Measurements from ENCODE around the gene WDR93. TPM values are rescaled to one million over a fixed set of nuclear protein-coding genes. Genes with fewer than 3 reads are reported as not detected.

Gene WDR93
- total and polyA plus RNA-seq, 4 donors: 0.08 TPM; not detected in 2

DNA sequence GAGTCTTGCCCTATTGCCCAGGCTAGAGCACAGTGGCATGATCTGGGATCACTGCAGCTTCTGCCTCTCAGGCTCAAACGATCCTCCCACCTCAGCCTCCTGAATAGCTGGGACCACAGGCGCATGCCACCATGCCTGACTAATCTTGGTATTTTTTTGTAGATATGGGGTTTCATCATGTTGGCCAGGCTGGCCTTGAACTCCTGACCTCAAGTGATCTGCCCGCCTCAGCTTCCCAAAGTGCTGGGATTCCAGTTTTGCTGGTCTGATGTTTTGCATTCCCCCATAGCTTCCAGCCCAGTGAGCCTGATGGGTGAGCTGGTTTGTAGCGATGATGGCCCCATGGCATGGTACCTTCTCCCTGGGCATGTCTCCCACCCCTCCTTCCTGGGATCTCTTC, 65.1 kb downstream of the WDR93 start:
- Histone ChIP-seq H3K27ac (ENCODE audit: low read depth in 1 of 2, low read length in 2 of 2) (no peak overlapping the region), H3K4me1 (ENCODE audit: control insufficient read depth in 4 of 4, insufficient read depth in 4 of 4, low read length in 3 of 4) (peaks cover 0 to 10% (median 2%) of the 10 kb centered on the region in 4 donors), H3K9ac (ENCODE audit: low read depth in 1 of 2, low read length in 2 of 2) (no peak overlapping the region), H3K9me3 (ENCODE audit: control insufficient read depth in 4 of 4, low read length in 3 of 4) (no peaks in the 10 kb centered on the region), H3K36me3 (ENCODE audit: control insufficient read depth in 4 of 4, insufficient read depth in 3 of 4, low read depth in 1 of 4, low read length in 3 of 4) (no peaks in the 10 kb centered on the region), H3K4me3 (ENCODE audit: low read depth in 1 of 3, low read length in 3 of 3) (no peak overlapping the region), H3K27me3 (ENCODE audit: control insufficient read depth in 4 of 4, insufficient read depth in 4 of 4, low read length in 3 of 4) (no peaks in the 10 kb centered on the region)
- TF ChIP-seq RXRA (IDR thresholded peaks at IDR 0.05): no peak
- TF ChIP-seq, protein P1, sequence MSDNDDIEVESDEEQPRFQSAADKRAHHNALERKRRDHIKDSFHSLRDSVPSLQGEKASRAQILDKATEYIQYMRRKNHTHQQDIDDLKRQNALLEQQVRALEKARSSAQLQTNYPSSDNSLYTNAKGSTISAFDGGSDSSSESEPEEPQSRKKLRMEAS (IDR thresholded peaks at IDR 0.05): no peak
- TF ChIP-seq NR2F2 (IDR thresholded peaks at IDR 0.05): no peak
- TF ChIP-seq, protein P2, sequence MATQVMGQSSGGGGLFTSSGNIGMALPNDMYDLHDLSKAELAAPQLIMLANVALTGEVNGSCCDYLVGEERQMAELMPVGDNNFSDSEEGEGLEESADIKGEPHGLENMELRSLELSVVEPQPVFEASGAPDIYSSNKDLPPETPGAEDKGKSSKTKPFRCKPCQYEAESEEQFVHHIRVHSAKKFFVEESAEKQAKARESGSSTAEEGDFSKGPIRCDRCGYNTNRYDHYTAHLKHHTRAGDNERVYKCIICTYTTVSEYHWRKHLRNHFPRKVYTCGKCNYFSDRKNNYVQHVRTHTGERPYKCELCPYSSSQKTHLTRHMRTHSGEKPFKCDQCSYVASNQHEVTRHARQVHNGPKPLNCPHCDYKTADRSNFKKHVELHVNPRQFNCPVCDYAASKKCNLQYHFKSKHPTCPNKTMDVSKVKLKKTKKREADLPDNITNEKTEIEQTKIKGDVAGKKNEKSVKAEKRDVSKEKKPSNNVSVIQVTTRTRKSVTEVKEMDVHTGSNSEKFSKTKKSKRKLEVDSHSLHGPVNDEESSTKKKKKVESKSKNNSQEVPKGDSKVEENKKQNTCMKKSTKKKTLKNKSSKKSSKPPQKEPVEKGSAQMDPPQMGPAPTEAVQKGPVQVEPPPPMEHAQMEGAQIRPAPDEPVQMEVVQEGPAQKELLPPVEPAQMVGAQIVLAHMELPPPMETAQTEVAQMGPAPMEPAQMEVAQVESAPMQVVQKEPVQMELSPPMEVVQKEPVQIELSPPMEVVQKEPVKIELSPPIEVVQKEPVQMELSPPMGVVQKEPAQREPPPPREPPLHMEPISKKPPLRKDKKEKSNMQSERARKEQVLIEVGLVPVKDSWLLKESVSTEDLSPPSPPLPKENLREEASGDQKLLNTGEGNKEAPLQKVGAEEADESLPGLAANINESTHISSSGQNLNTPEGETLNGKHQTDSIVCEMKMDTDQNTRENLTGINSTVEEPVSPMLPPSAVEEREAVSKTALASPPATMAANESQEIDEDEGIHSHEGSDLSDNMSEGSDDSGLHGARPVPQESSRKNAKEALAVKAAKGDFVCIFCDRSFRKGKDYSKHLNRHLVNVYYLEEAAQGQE (IDR thresholded peaks at IDR 0.05): no peak
- TF ChIP-seq, protein P3, sequence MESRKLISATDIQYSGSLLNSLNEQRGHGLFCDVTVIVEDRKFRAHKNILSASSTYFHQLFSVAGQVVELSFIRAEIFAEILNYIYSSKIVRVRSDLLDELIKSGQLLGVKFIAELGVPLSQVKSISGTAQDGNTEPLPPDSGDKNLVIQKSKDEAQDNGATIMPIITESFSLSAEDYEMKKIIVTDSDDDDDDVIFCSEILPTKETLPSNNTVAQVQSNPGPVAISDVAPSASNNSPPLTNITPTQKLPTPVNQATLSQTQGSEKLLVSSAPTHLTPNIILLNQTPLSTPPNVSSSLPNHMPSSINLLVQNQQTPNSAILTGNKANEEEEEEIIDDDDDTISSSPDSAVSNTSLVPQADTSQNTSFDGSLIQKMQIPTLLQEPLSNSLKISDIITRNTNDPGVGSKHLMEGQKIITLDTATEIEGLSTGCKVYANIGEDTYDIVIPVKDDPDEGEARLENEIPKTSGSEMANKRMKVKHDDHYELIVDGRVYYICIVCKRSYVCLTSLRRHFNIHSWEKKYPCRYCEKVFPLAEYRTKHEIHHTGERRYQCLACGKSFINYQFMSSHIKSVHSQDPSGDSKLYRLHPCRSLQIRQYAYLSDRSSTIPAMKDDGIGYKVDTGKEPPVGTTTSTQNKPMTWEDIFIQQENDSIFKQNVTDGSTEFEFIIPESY (IDR thresholded peaks at IDR 0.05): no peak
- TF ChIP-seq TAF1 (conservative IDR thresholded peaks at IDR 0.05): no peak
- TF ChIP-seq EGR1 (IDR thresholded peaks at IDR 0.05; ENCODE audit: low read depth in 2 of 2): no peak
- TF ChIP-seq JUND (IDR thresholded peaks at IDR 0.05): no peak
- TF ChIP-seq FOXA2 (IDR thresholded peaks at IDR 0.05): no peak
- TF ChIP-seq HNF4G (IDR thresholded peaks at IDR 0.05): no peak
- TF ChIP-seq, protein P4, sequence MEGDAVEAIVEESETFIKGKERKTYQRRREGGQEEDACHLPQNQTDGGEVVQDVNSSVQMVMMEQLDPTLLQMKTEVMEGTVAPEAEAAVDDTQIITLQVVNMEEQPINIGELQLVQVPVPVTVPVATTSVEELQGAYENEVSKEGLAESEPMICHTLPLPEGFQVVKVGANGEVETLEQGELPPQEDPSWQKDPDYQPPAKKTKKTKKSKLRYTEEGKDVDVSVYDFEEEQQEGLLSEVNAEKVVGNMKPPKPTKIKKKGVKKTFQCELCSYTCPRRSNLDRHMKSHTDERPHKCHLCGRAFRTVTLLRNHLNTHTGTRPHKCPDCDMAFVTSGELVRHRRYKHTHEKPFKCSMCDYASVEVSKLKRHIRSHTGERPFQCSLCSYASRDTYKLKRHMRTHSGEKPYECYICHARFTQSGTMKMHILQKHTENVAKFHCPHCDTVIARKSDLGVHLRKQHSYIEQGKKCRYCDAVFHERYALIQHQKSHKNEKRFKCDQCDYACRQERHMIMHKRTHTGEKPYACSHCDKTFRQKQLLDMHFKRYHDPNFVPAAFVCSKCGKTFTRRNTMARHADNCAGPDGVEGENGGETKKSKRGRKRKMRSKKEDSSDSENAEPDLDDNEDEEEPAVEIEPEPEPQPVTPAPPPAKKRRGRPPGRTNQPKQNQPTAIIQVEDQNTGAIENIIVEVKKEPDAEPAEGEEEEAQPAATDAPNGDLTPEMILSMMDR (IDR thresholded peaks at IDR 0.05; ENCODE audit: low read depth, low read length, missing input control): no peak
- TF ChIP-seq YY1 (IDR thresholded peaks at IDR 0.05): no peak
- TF ChIP-seq GABPA (IDR thresholded peaks at IDR 0.05 in 1 of 2, conservative IDR thresholded peaks at IDR 0.05 in 1 of 2): no peak
- TF ChIP-seq FOXA1 (IDR thresholded peaks at IDR 0.05): no peak
- TF ChIP-seq SP1 (IDR thresholded peaks at IDR 0.05): no peak
- TF ChIP-seq RAD21 (IDR thresholded peaks at IDR 0.05): no peak
- no peak for TF ChIP-seq HNF4A (conservative IDR thresholded peaks at IDR 0.05)
- no peak for DNase-seq (ENCODE audit: low spot score)
- WGBS: 88% methylated on average over 4 of the region's 4 CpGs

DNA sequence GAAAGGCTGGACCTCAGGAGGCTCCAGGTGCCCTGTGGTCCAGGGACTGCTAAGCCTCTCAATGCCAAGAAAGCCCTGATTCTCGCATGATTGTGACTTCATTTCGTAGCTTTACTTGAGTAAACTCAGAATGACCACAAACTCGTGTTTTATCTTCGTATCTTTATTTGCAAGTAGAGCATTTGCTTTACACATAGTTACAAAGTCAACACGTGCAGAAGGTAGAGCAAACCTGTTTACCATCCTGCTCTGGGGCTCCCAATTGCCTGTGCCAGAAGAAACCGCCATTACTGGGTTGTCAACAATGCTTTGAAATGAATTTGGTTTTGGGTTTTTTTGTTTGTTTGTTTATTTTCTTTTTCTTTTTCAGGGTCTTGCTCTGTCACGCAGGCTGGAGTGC, 66.3 kb downstream of the WDR93 start:
- no peaks in the 10 kb centered on the region for H3K36me3 ChIP-seq (ENCODE audit: control insufficient read depth in 4 of 4, insufficient read depth in 3 of 4, low read depth in 1 of 4, low read length in 3 of 4)
- H3K27me3 ChIP-seq (ENCODE audit: control insufficient read depth in 4 of 4, insufficient read depth in 4 of 4, low read length in 3 of 4): no peaks in the 10 kb centered on the region
- TF ChIP-seq YY1 (IDR thresholded peaks at IDR 0.05) (peak; percentile 74), EGR1 (IDR thresholded peaks at IDR 0.05; ENCODE audit: low read depth in 2 of 2) (no peak), HNF4A (conservative IDR thresholded peaks at IDR 0.05) (peak in 1 of 2 donors; percentile 28), GABPA (IDR thresholded peaks at IDR 0.05 in 1 of 2, conservative IDR thresholded peaks at IDR 0.05 in 1 of 2) (no peak), HNF4G (IDR thresholded peaks at IDR 0.05) (no peak), RXRA (IDR thresholded peaks at IDR 0.05) (peak in 1 of 2 donors; percentile 29), FOXA2 (IDR thresholded peaks at IDR 0.05) (peak; percentile 60)
- TF ChIP-seq, protein P4 (IDR thresholded peaks at IDR 0.05; ENCODE audit: low read depth, low read length, missing input control): no peak
- TF ChIP-seq, protein P5, sequence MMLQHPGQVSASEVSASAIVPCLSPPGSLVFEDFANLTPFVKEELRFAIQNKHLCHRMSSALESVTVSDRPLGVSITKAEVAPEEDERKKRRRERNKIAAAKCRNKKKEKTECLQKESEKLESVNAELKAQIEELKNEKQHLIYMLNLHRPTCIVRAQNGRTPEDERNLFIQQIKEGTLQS (IDR thresholded peaks at IDR 0.05): no peak
- H3K27ac ChIP-seq (ENCODE audit: low read depth in 1 of 2, low read length in 2 of 2): no peak overlapping the region
- DNase-seq (ENCODE audit: low spot score): no peak
- WGBS: 38% methylated on average over 7 of the region's 7 CpGs
- peaks cover 7 to 14% (median 12%) of the 10 kb centered on the region in 4 donors for H3K4me1 ChIP-seq (ENCODE audit: control insufficient read depth in 4 of 4, insufficient read depth in 4 of 4, low read length in 3 of 4)
- no peak overlapping the region for H3K9ac ChIP-seq (ENCODE audit: low read depth in 1 of 2, low read length in 2 of 2)
- H3K9me3 ChIP-seq (ENCODE audit: control insufficient read depth in 4 of 4, low read length in 3 of 4): no peaks in the 10 kb centered on the region
- H3K4me3 ChIP-seq (ENCODE audit: low read depth in 1 of 3, low read length in 3 of 3): no peak overlapping the region
